Lower lobe of right lung (tissue), 2 donors: ENCODE data around the gene ZKSCAN8. TPM values are rescaled to one million over a fixed set of nuclear protein-coding genes. Genes with fewer than 3 reads are reported as not detected.
"Not testable (repeated sequence)": the region's sequence is repeated elsewhere in the genome, so short reads cannot be mapped to it uniquely, and the experiment has no call there.

Experiments
- ATAC-seq, 2 donors: fragments of 200-7000 bp; cut with Tn5 transposase; one replicate each; pipeline ENCODE4 v1.9.1; 2020 to 2022; ENCODE audit warnings: mild to moderate bottlenecking in 2 of 2, moderate library complexity in 2 of 2
- DNase-seq: peaks from one replicate; pipeline ENCODE4 v3.0.0-alpha.2; 2020
- H3K27ac ChIP-seq: fragments of 200-600 bp; one replicate; pipeline ENCODE4 v1.8.0; 2022
- H3K27me3 ChIP-seq: fragments of 200-600 bp; one replicate; pipeline ENCODE4 v1.8.0; 2022; ENCODE audit warnings: low read depth
- H3K36me3 ChIP-seq: fragments of 200-600 bp; one replicate; pipeline ENCODE4 v1.8.0; 2022; ENCODE audit warnings: mild to moderate bottlenecking
- H3K4me1 ChIP-seq: fragments of 200-600 bp; one replicate; pipeline ENCODE4 v1.8.0; 2022
- H3K4me3 ChIP-seq: fragments of 200-600 bp; one replicate; pipeline ENCODE4 v1.8.0; 2022; ENCODE audit warnings: mild to moderate bottlenecking
- H3K9me3 ChIP-seq: fragments of 200-600 bp; one replicate; pipeline ENCODE4 v1.8.0; 2022
- intact Hi-C: fragments of 100-400 bp; cut with DNase I; formaldehyde crosslinking; loops from one replicate; pipeline ENCODE4 v1.11.0; 2022
- long read RNA-seq: library from polyadenylated mRNA; unstranded; transcript quantifications from one replicate; pipeline ENCODE4 v2.0.0, GENCODE V29; 2021
- total RNA-seq: library from RNA; stranded (reverse); fragmentation: NEBNext Ultra II Directional; extraction: Animal tissue kit (Norgen Biotek cat#: 25700); gene quantifications from one replicate; pipeline ENCODE4 v1.2.1, GENCODE V29; 2021
- TF ChIP-seq, protein P1 (sequence below): fragments of 200-600 bp; IDR thresholded peaks from one replicate; pipeline ENCODE4 v1.8.0; 2022; ENCODE audit warnings: antibody characterized with exemption, mild to moderate bottlenecking
- donor health status: DM: no; HTN: yes; CAD: no; lungs with severe emphysema.

Gene ZKSCAN8
- 20.6 TPM for total RNA-seq
- long read RNA-seq, partial matches to known transcripts: 0 of 2 reads
- long read RNA-seq, other reads (novel, unspliced or antisense): 2 of 2 reads

GRCh38 chr6:28141500-28142329 is at the start of gene ZKSCAN8:
TSS of gene ZKSCAN8 (plus strand) at chr6:28141883. CDS start at chr6:28148408, 6,525 bp downstream.
- Histone ChIP-seq H3K27me3 (no peaks in the 10 kb centered on the region), H3K4me1 (peaks cover 27% of the 10 kb centered on the region), H3K36me3 (peaks cover 18% of the 10 kb centered on the region), H3K9me3 (no peaks in the 10 kb centered on the region), H3K27ac (peak within 1 kb of the TSS; percentile 79), H3K4me3 (peak within 1 kb of the TSS; percentile 84)
- intact Hi-C loops: no loop called here
- ATAC-seq: peak; percentile 94 to 96
- TF ChIP-seq, protein P1, sequence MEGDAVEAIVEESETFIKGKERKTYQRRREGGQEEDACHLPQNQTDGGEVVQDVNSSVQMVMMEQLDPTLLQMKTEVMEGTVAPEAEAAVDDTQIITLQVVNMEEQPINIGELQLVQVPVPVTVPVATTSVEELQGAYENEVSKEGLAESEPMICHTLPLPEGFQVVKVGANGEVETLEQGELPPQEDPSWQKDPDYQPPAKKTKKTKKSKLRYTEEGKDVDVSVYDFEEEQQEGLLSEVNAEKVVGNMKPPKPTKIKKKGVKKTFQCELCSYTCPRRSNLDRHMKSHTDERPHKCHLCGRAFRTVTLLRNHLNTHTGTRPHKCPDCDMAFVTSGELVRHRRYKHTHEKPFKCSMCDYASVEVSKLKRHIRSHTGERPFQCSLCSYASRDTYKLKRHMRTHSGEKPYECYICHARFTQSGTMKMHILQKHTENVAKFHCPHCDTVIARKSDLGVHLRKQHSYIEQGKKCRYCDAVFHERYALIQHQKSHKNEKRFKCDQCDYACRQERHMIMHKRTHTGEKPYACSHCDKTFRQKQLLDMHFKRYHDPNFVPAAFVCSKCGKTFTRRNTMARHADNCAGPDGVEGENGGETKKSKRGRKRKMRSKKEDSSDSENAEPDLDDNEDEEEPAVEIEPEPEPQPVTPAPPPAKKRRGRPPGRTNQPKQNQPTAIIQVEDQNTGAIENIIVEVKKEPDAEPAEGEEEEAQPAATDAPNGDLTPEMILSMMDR: no peak
- DNase-seq: peak; percentile 86

GRCh38 chr6:28102222-28102621 is 39.5 kb upstream of the ZKSCAN8 start:
- H3K27me3 ChIP-seq, H3K4me1 ChIP-seq, H3K9me3 ChIP-seq, H3K4me3 ChIP-seq, ATAC-seq, DNase-seq, H3K36me3 ChIP-seq, intact Hi-C loops, H3K27ac ChIP-seq: not testable (repeated sequence)

- intact Hi-C loops, H3K27ac ChIP-seq, H3K4me3 ChIP-seq, H3K36me3 ChIP-seq, H3K4me1 ChIP-seq, DNase-seq, H3K27me3 ChIP-seq, H3K9me3 ChIP-seq, ATAC-seq: not testable (repeated sequence)
These were observed 39.0 kb upstream of the ZKSCAN8 start for GRCh38 chr6:28102699-28103098.

DNA sequence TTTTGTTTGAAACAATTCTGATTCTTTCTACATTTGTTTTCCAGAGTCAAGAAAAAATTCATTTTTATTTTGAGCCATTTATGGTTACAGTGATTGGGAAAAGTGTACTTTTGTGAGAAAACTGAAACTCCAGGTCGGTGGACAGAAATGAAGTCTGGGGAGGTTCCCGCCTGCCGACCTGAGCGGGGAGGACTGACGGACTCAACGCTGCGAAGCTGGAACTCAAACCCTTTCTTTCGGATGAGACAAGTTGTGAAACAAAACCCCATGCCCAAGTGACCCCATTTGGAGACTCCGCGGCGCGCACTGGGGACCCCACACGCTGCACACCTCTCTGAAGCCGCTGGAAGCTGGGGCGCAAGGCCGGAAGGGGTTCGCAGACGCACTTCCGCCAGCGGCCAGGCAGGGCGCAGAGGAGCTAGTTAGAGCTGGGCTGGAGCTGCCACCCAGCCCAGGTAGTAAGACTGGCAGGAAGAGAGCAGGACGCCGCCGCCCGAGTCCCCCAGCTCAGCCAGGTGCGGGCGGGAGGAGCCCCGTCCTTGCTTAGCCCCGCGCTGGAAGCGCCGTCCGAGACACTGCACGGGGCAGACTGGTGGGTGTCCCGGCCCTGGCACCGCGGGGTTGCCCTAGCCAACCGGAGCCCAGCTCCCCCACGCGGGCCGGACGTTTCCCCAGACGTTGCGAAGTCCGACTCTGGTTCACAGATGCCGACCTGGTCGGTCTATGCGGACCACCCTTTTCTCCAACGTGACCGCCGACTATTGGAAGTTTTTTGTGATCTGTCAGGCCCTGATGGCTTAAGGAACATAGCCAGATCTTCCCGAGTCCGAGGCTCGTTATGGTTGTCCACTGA is 37.1 kb upstream of the ZKSCAN8 start:
- peak overlapping the region; percentile 91 for H3K27ac ChIP-seq
- TF ChIP-seq, protein P1: peak; percentile 77
- no peaks in the 10 kb centered on the region for H3K9me3 ChIP-seq
- intact Hi-C loops: no loop called here
- H3K36me3 ChIP-seq: no peaks in the 10 kb centered on the region
- DNase-seq (peak; percentile 91), ATAC-seq (peak; percentile 100)
- peaks cover 6% of the 10 kb centered on the region for H3K27me3 ChIP-seq
- peaks cover 6% of the 10 kb centered on the region for H3K4me1 ChIP-seq
- H3K4me3 ChIP-seq: peak overlapping the region; percentile 94

GRCh38 chr6:28105245-28105639 is 36.4 kb upstream of the ZKSCAN8 start:
- TF ChIP-seq, protein P1: no peak
- peak; percentile 27 to 43 for ATAC-seq
- Histone ChIP-seq H3K4me1 (peaks cover 6% of the 10 kb centered on the region), H3K4me3 (peak overlapping the region; percentile 94), H3K9me3 (no peaks in the 10 kb centered on the region), H3K36me3 (no peaks in the 10 kb centered on the region), H3K27me3 (no peaks in the 10 kb centered on the region), H3K27ac (peak overlapping the region; percentile 91)
- intact Hi-C loops: no loop called here
- no peak for DNase-seq

DNA sequence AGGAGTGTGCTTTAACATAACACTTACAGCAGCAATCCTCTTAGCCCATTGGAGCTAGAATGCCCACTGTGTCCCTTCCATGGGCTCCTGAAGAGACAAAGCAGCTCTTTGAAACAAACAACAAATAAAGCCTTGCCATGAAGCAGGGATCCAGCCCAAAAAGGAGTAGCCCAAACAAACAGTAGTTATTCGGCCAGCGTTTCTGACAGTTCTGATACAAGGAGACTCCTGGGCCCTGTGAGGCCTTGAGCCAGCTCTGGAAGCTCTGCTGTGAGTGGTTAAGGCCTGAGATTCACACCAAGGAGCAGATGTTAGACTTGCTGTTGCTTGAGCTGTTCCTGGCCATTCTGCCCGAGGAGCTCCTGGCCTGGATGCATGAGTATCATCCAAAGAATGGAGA is 34.2 kb upstream of the ZKSCAN8 start:
- ATAC-seq: no peak
- no peaks in the 10 kb centered on the region for H3K36me3 ChIP-seq
- no peak overlapping the region for H3K27ac ChIP-seq
- DNase-seq: no peak
- H3K27me3 ChIP-seq: no peaks in the 10 kb centered on the region
- H3K4me3 ChIP-seq: no peak overlapping the region
- intact Hi-C loops: no loop called here
- TF ChIP-seq, protein P1: no peak
- peaks cover 6% of the 10 kb centered on the region for H3K4me1 ChIP-seq
- H3K9me3 ChIP-seq: no peaks in the 10 kb centered on the region
